ENCODE data around the gene NEUROD1.

NEUROD1 gene

GRCh38 chr2:181679544-181679979 is 755 bp downstream of the NEUROD1 start:
- DNase-seq: no peak

- no peak for DNase-seq
Measured at GRCh38 chr2:181678861-181679543, 1.3 kb downstream of the NEUROD1 start.

- no peak for DNase-seq
Measured at GRCh38 chr2:181677912-181678586, 2.3 kb downstream of the NEUROD1 start.

GRCh38 chr2:181675254-181675653 is 5.1 kb downstream of the NEUROD1 start:
- no peak for DNase-seq

- no peak for DNase-seq
Measured at GRCh38 chr2:181674461-181674860, 5.9 kb downstream of the NEUROD1 start.

GRCh38 chr2:181673173-181673572 is 7.1 kb downstream of the NEUROD1 start:
- peak; percentile 56 for DNase-seq

GRCh38 chr2:181672255-181673008 is 7.9 kb downstream of the NEUROD1 start:
- no peak for DNase-seq

GRCh38 chr2:181670632-181671031 is 9.7 kb downstream of the NEUROD1 start:
- no peak for DNase-seq

GRCh38 chr2:181667234-181667633 is 13.1 kb downstream of the NEUROD1 start:
- DNase-seq: no peak

- DNase-seq: no peak
Measured at GRCh38 chr2:181662287-181662686, 18.0 kb downstream of the NEUROD1 start.

GRCh38 chr2:181660181-181660580 is 20.1 kb downstream of the NEUROD1 start:
- DNase-seq: no peak

GRCh38 chr2:181658444-181658843 is 21.9 kb downstream of the NEUROD1 start:
- no peak for DNase-seq

GRCh38 chr2:181657379-181657778 is 22.9 kb downstream of the NEUROD1 start:
- no peak for DNase-seq

- no peak for DNase-seq
Measured at GRCh38 chr2:181656450-181657291, 23.6 kb downstream of the NEUROD1 start, which contains the start of gene CERKL. Gene CERKL, minus strand, starts transcription at chr2:181657105. Its CDS starts 99 bp downstream, at chr2:181657006.

- no peak for DNase-seq
Measured at GRCh38 chr2:181655519-181655918, 24.8 kb downstream of the NEUROD1 start.

GRCh38 chr2:181649436-181649979 is 30.8 kb downstream of the NEUROD1 start:
- no peak for DNase-seq

GRCh38 chr2:181648478-181649155 is 31.7 kb downstream of the NEUROD1 start:
- DNase-seq: no peak

- DNase-seq: no peak
Measured at GRCh38 chr2:181646415-181646987, 33.8 kb downstream of the NEUROD1 start.

- no peak for DNase-seq
Measured at GRCh38 chr2:181643151-181643550, 37.2 kb downstream of the NEUROD1 start.

- DNase-seq: no peak
Measured at GRCh38 chr2:181642086-181642485, 38.2 kb downstream of the NEUROD1 start.

- no peak for DNase-seq
Measured at GRCh38 chr2:181639686-181640085, 40.6 kb downstream of the NEUROD1 start.

Data from SHP77 treated with DMSO at 0.1 percent for 48 hours (cell line).